K562 (cell line): ENCODE results near the gene SMIM29. TPM values are rescaled to one million over a fixed set of nuclear protein-coding genes. Genes with fewer than 3 reads are reported as not detected.

Experiments used
- CBFA2T2 ChIP-seq: fragments of 450-650 bp; conservative IDR thresholded peaks from 2 replicates; pipeline ENCODE4 v1.6.1; 2017; ENCODE audit warnings: mild to moderate bottlenecking
- FOXA1 ChIP-seq: fragments of 450-650 bp; IDR thresholded peaks from 2 replicates; pipeline ENCODE4 v1.6.1; 2016; ENCODE audit warnings: mild to moderate bottlenecking, borderline replicate concordance
- GABPB1 ChIP-seq: sonication (generic); formaldehyde crosslinking; IDR thresholded peaks from 2 replicates; pipeline ENCODE4 v1.8.0; 2022; ENCODE audit warnings: mild to moderate bottlenecking, missing genetic modification reagents
- GTF2F1 ChIP-seq: IDR thresholded peaks from 2 replicates; pipeline ENCODE4 v1.6.1; 2011; ENCODE audit warnings: low read depth, low read length, improper control_type of control experiment
- HCFC1 ChIP-seq: IDR thresholded peaks from 2 replicates; pipeline ENCODE4 v1.6.1; 2012; ENCODE audit warnings: low read depth, low read length, improper control_type of control experiment
- KAT7 ChIP-seq: sonication (generic); formaldehyde crosslinking; IDR thresholded peaks from 2 replicates; pipeline ENCODE4 v1.8.0; 2022; ENCODE audit warnings: missing genetic modification reagents, mild to moderate bottlenecking, borderline replicate concordance
- MTA1 ChIP-seq: fragments of 450-650 bp; IDR thresholded peaks from 2 replicates; pipeline ENCODE4 v1.6.1; 2017; ENCODE audit warnings: borderline replicate concordance
- MTA2 ChIP-seq: fragments of 450-650 bp; IDR thresholded peaks from 2 replicates; pipeline ENCODE4 v1.6.1; 2016; ENCODE audit warnings: low read depth
- NR3C1 ChIP-seq: sonication (generic); formaldehyde crosslinking; IDR thresholded peaks from 2 replicates; pipeline ENCODE4 v1.8.1; 2022; ENCODE audit warnings: missing genetic modification reagents
- RBM22 ChIP-seq: fragments of 200-400 bp; formaldehyde crosslinking; IDR thresholded peaks from 2 replicates; pipeline ENCODE4 v1.6.1; 2018; ENCODE audit warnings: low read length, low read depth; ENCODE audit not compliant: poor library complexity, severe bottlenecking
- SNRNP70 ChIP-seq: fragments of 200-400 bp; formaldehyde crosslinking; optimal IDR thresholded peaks from 2 replicates; pipeline ENCODE3; 2017; ENCODE audit warnings: low read depth, low read length
- TAF15 ChIP-seq: fragments of 200-400 bp; formaldehyde crosslinking; IDR thresholded peaks from 2 replicates; pipeline ENCODE4 v1.6.1; 2017; ENCODE audit warnings: mild to moderate bottlenecking, low read depth, low read length, moderate library complexity
- TARDBP ChIP-seq: fragments of 450-650 bp; IDR thresholded peaks from 2 replicates; pipeline ENCODE4 v1.6.1; 2016
- TGIF2 ChIP-seq: sonication (generic); formaldehyde crosslinking; IDR thresholded peaks from 2 replicates; pipeline ENCODE4 v1.8.1; 2022; ENCODE audit warnings: mild to moderate bottlenecking, missing genetic modification reagents, moderate library complexity
- ZC3H11A ChIP-seq: IDR thresholded peaks from 2 replicates; pipeline ENCODE4 v1.6.1; 2012; ENCODE audit warnings: low read depth, low read length, improper control_type of control experiment
- ZKSCAN1 ChIP-seq: fragments of 150-350 bp; IDR thresholded peaks from 2 replicates; pipeline ENCODE4 v1.6.1; 2016; ENCODE audit warnings: low read depth, low read length
- ZNF717 ChIP-seq: fragments of 250-450 bp; sonication (Bioruptor Pico); IDR thresholded peaks from 2 replicates; pipeline ENCODE4 v1.5.0; 2021
- polyA plus RNA-seq, 8 experiments: library from polyadenylated mRNA; depleted of rRNA in 4 of 8; stranded (reverse) in 5 of 8; unstranded in 3 of 8; fragments of >200 nt; fragmentation: Nextera tagmentation in 2 of 8; fragmentation: Illumina TruSeq in 1 of 8; extraction: Ambion mirVana in 2 of 8; extraction: Trizol in 1 of 8; gene quantifications; 2 replicates each; pipeline versions ENCODE4 v1.2.1 to v1.2.3, GENCODE V29; 2011 to 2014; ENCODE audit warnings: inconsistent platforms in 1 of 8, missing spikeins in 1 of 8
- total RNA-seq, 7 experiments: library from RNA; depleted of rRNA in 6 of 7; stranded (reverse); fragments of >200 nt in 6 of 7; fragmentation: Illumina TruSeq in 2 of 7; extraction: Trizol in 2 of 7; gene quantifications; 2 replicates each; pipeline versions ENCODE4 v1.2.1 to v1.2.3, GENCODE V29; 2011 to 2021; ENCODE audit warnings: low replicate concordance in 1 of 7
- TF ChIP-seq, protein P1 (sequence below): fragments of 450-650 bp; formaldehyde crosslinking; IDR thresholded peaks from 2 replicates; pipeline ENCODE4 v1.4.0; 2022; ENCODE audit warnings: missing genetic modification characterization
- TF ChIP-seq, protein P2 (sequence below): fragments of 450-650 bp; IDR thresholded peaks from 2 replicates; pipeline ENCODE4 v1.6.1; 2016; ENCODE audit warnings: low read depth
- TF ChIP-seq, protein P3 (sequence below): fragments of 450-650 bp; IDR thresholded peaks from 2 replicates; pipeline ENCODE4 v1.6.1; 2017; ENCODE audit warnings: mild to moderate bottlenecking, moderate library complexity

The SMIM29 gene
- total and polyA plus RNA-seq, 9 of the 15 experiments (the other 6 are each of a cell fraction or from before 2014, with no cell fraction given): 6.5 to 36.7 (median 20.9) TPM

DNA sequence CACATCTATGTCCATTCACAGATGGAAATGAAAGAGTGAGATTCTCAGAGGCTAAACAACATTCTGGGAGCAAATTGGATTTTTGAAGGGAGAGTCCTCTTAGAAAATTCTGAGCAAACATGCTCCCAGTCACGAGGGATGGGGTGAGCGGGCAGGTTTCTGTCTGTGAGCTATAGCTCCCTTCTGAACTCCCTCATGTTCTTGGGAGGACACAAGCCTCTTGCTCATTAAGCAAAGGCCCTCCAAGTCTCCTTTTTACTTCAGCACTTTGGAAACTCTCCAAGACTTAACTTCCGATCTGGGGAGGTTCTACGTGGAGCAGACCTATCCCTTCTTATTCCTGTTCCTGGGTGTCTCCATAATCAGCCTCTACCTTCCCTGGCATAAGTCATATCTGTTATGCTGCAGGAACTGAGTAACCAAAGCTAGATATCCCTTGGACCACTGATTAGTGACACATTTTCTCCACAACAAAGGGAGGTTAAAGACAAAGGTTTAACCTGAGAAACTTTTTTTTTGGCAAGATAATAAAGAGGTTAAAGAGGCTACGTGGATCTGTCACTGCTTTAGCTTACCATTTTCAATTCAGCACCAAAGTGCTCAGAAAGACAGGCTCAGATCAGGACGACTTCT lies 33.0 kb upstream of the SMIM29 start (continued):
- TF ChIP-seq SNRNP70 (no peak), TARDBP (no peak), TGIF2 (CRISPR knock-in tag) (no peak), ZNF717 (CRISPR knock-in tag) (no peak), FOXA1 (no peak), NR3C1 (CRISPR knock-in tag) (no peak), MTA1 (no peak), HCFC1 (no peak), KAT7 (CRISPR knock-in tag) (no peak), ZKSCAN1 (no peak), GABPB1 (CRISPR knock-in tag) (no peak; the same call in 1 of the 2 replicates), MTA2 (peak; percentile 92), CBFA2T2 (peak; percentile 98), ZC3H11A (no peak), TAF15 (no peak), GTF2F1 (no peak), RBM22 (no peak)
- TF ChIP-seq, protein P1, sequence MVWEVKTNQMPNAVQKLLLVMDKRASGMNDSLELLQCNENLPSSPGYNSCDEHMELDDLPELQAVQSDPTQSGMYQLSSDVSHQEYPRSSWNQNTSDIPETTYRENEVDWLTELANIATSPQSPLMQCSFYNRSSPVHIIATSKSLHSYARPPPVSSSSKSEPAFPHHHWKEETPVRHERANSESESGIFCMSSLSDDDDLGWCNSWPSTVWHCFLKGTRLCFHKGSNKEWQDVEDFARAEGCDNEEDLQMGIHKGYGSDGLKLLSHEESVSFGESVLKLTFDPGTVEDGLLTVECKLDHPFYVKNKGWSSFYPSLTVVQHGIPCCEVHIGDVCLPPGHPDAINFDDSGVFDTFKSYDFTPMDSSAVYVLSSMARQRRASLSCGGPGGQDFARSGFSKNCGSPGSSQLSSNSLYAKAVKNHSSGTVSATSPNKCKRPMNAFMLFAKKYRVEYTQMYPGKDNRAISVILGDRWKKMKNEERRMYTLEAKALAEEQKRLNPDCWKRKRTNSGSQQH: no peak
- TF ChIP-seq, protein P2, sequence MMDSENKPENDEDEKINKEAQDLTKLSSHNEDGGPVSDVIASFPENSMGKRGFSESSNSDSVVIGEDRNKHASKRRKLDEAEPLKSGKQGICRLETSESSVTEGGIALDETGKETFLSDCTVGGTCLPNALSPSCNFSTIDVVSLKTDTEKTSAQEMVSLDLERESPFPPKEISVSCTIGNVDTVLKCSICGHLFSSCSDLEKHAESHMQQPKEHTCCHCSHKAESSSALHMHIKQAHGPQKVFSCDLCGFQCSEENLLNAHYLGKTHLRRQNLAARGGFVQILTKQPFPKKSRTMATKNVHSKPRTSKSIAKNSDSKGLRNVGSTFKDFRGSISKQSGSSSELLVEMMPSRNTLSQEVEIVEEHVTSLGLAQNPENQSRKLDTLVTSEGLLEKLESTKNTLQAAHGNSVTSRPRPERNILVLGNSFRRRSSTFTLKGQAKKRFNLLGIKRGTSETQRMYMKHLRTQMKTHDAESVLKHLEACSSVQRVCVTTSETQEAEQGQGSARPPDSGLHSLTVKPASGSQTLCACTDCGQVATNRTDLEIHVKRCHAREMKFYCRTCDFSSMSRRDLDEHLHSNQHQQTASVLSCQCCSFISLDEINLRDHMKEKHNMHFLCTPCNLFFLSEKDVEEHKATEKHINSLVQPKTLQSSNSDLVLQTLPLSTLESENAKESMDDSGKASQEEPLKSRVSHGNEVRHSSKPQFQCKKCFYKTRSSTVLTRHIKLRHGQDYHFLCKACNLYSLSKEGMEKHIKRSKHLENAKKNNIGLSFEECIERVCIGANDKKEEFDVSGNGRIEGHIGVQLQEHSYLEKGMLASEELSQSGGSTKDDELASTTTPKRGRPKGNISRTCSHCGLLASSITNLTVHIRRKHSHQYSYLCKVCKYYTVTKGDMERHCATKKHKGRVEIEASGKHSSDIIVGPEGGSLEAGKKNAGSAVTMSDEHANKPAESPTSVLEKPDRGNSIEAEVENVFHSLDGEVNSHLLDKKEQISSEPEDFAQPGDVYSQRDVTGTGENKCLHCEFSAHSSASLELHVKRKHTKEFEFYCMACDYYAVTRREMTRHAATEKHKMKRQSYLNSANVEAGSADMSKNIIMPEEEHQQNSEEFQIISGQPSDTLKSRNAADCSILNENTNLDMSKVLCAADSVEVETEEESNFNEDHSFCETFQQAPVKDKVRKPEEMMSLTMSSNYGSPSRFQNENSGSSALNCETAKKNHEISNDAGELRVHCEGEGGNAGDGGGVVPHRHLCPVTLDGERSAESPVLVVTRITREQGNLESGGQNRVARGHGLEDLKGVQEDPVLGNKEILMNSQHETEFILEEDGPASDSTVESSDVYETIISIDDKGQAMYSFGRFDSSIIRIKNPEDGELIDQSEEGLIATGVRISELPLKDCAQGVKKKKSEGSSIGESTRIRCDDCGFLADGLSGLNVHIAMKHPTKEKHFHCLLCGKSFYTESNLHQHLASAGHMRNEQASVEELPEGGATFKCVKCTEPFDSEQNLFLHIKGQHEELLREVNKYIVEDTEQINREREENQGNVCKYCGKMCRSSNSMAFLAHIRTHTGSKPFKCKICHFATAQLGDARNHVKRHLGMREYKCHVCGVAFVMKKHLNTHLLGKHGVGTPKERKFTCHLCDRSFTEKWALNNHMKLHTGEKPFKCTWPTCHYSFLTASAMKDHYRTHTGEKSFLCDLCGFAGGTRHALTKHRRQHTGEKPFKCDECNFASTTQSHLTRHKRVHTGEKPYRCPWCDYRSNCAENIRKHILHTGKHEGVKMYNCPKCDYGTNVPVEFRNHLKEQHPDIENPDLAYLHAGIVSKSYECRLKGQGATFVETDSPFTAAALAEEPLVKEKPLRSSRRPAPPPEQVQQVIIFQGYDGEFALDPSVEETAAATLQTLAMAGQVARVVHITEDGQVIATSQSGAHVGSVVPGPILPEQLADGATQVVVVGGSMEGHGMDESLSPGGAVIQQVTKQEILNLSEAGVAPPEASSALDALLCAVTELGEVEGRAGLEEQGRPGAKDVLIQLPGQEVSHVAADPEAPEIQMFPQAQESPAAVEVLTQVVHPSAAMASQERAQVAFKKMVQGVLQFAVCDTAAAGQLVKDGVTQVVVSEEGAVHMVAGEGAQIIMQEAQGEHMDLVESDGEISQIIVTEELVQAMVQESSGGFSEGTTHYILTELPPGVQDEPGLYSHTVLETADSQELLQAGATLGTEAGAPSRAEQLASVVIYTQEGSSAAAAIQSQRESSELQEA: no peak
- TF ChIP-seq, protein P3, sequence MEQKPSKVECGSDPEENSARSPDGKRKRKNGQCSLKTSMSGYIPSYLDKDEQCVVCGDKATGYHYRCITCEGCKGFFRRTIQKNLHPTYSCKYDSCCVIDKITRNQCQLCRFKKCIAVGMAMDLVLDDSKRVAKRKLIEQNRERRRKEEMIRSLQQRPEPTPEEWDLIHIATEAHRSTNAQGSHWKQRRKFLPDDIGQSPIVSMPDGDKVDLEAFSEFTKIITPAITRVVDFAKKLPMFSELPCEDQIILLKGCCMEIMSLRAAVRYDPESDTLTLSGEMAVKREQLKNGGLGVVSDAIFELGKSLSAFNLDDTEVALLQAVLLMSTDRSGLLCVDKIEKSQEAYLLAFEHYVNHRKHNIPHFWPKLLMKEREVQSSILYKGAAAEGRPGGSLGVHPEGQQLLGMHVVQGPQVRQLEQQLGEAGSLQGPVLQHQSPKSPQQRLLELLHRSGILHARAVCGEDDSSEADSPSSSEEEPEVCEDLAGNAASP: no peak
